ENCODE measurements around the gene GPS1. TPM values are rescaled to one million over a fixed set of nuclear protein-coding genes. Genes with fewer than 3 reads are reported as not detected.

Gene GPS1
- total and polyA plus RNA-seq, 2 donors from 2014 or later, result 99.3 to 149 TPM

- intact Hi-C loops (cut with DNase I), result loop anchor here (10.0 kb wide), 1 partner anchor 53 kb away; the partner anchor contains the start of gene NOTUM
- Histone ChIP-seq H3K9ac (ENCODE audit: low read length in 3 of 3) (no peak overlapping the region), H3K36me3 (ENCODE audit: control insufficient read depth in 2 of 3, insufficient read depth in 3 of 3, low read length in 3 of 3) (no peaks in the 10 kb centered on the region), H3K27me3 (ENCODE audit: control insufficient read depth, insufficient read depth, low read length) (no peaks in the 10 kb centered on the region), H3K9me3 (ENCODE audit: control insufficient read depth in 2 of 3, insufficient read depth in 1 of 3, low read length in 3 of 3) (no peaks in the 10 kb centered on the region), H3K4me3 (ENCODE audit: low read length in 3 of 3) (no peak overlapping the region), H3K27ac (ENCODE audit: low read depth in 2 of 2, low read length in 2 of 2) (no peak overlapping the region), H3K4me1 (ENCODE audit: control insufficient read depth in 2 of 3, insufficient read depth in 2 of 3, low read depth in 1 of 3, low read length in 3 of 3) (peaks cover 0 to 15% (median 6%) of the 10 kb centered on the region in 3 donors)
- TF ChIP-seq, protein P1, sequence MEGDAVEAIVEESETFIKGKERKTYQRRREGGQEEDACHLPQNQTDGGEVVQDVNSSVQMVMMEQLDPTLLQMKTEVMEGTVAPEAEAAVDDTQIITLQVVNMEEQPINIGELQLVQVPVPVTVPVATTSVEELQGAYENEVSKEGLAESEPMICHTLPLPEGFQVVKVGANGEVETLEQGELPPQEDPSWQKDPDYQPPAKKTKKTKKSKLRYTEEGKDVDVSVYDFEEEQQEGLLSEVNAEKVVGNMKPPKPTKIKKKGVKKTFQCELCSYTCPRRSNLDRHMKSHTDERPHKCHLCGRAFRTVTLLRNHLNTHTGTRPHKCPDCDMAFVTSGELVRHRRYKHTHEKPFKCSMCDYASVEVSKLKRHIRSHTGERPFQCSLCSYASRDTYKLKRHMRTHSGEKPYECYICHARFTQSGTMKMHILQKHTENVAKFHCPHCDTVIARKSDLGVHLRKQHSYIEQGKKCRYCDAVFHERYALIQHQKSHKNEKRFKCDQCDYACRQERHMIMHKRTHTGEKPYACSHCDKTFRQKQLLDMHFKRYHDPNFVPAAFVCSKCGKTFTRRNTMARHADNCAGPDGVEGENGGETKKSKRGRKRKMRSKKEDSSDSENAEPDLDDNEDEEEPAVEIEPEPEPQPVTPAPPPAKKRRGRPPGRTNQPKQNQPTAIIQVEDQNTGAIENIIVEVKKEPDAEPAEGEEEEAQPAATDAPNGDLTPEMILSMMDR (IDR thresholded peaks at IDR 0.05; ENCODE audit: borderline replicate concordance, extremely low read depth, insufficient read depth), result no peak
- FAIRE-seq, result no peak
- no peak for DNase-seq
Observed at GRCh38 chr17:82017612-82018151, 34.0 kb upstream of the GPS1 start.

- Histone ChIP-seq H3K27ac (ENCODE audit: low read depth in 2 of 2, low read length in 2 of 2) (no peak overlapping the region), H3K9ac (ENCODE audit: low read length in 3 of 3) (no peak overlapping the region), H3K9me3 (ENCODE audit: control insufficient read depth in 2 of 3, insufficient read depth in 1 of 3, low read length in 3 of 3) (no peaks in the 10 kb centered on the region), H3K4me3 (ENCODE audit: low read length in 3 of 3) (no peak overlapping the region), H3K4me1 (ENCODE audit: control insufficient read depth in 2 of 3, insufficient read depth in 2 of 3, low read depth in 1 of 3, low read length in 3 of 3) (peaks cover 0 to 15% (median 6%) of the 10 kb centered on the region in 3 donors), H3K27me3 (ENCODE audit: control insufficient read depth, insufficient read depth, low read length) (no peaks in the 10 kb centered on the region), H3K36me3 (ENCODE audit: control insufficient read depth in 2 of 3, insufficient read depth in 3 of 3, low read length in 3 of 3) (no peaks in the 10 kb centered on the region)
- FAIRE-seq, result no peak
- TF ChIP-seq, protein P1 (IDR thresholded peaks at IDR 0.05; ENCODE audit: borderline replicate concordance, extremely low read depth, insufficient read depth), result no peak
- intact Hi-C loops (cut with DNase I), result loop anchor here (10.0 kb wide), 1 partner anchor 54 kb away; the partner anchor contains the start of gene NOTUM
- DNase-seq, result peak in 3 of 5 donors; percentile 85 to 89 (median 88)
Observed at GRCh38 chr17:82018152-82018988, 33.3 kb upstream of the GPS1 start.

GRCh38 chr17:82018989-82019689 lies 32.6 kb upstream of the GPS1 start:
- DNase-seq, result no peak
- no peaks in the 10 kb centered on the region for H3K9me3 ChIP-seq (ENCODE audit: control insufficient read depth in 2 of 3, insufficient read depth in 1 of 3, low read length in 3 of 3)

More at GRCh38 chr17:82018989-82019689, 32.6 kb upstream of the GPS1 start:
- intact Hi-C loops (cut with DNase I), result loop anchor here (10.0 kb wide), 1 partner anchor 54 kb away; the partner anchor contains the start of gene NOTUM
- TF ChIP-seq, protein P1 (IDR thresholded peaks at IDR 0.05; ENCODE audit: borderline replicate concordance, extremely low read depth, insufficient read depth), result no peak
- Histone ChIP-seq H3K27ac (ENCODE audit: low read depth in 2 of 2, low read length in 2 of 2) (no peak overlapping the region), H3K36me3 (ENCODE audit: control insufficient read depth in 2 of 3, insufficient read depth in 3 of 3, low read length in 3 of 3) (no peaks in the 10 kb centered on the region), H3K9ac (ENCODE audit: low read length in 3 of 3) (no peak overlapping the region), H3K4me1 (ENCODE audit: control insufficient read depth in 2 of 3, insufficient read depth in 2 of 3, low read depth in 1 of 3, low read length in 3 of 3) (peaks cover 0 to 21% (median 6%) of the 10 kb centered on the region in 3 donors), H3K27me3 (ENCODE audit: control insufficient read depth, insufficient read depth, low read length) (no peaks in the 10 kb centered on the region), H3K4me3 (ENCODE audit: low read length in 3 of 3) (no peak overlapping the region)
- FAIRE-seq, result no peak

Measured in kidney (tissue), 14 donors.